HG02759 (cell line): ENCODE measurements around the gene TSPAN15.
"Not testable (repeated sequence)": the region's sequence is repeated elsewhere in the genome, so short reads cannot be mapped to it uniquely, and the experiment has no call there.

Experiments
- ATAC-seq: cut with Tn5 transposase; IDR thresholded peaks from one replicate; pipeline ENCODE4 v1.9.1; 2021; ENCODE audit warnings: mild to moderate bottlenecking, moderate library complexity; ENCODE audit not compliant: unreplicated experiment

The TSPAN15 gene

DNA sequence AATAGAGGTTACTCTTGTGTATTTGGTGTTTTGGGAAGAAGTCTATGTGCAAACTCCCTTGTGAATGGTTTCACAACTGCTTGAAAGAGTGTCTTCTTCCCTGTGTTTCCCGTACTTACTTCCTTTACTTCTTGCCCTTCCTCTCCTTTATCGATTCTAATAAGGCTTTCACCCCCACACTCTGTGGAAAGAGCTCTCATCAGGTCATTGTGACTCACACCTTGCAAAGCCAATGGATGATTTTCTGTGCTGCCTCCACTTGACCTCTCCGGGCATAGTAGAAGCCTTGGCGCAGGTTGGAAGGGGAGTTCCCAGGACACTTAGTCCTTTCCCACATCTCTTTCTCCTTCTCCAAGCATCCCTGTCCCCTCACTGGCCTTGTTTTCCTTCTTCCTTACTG lies 6.2 kb upstream of the TSPAN15 start:
- no peak for ATAC-seq

DNA sequence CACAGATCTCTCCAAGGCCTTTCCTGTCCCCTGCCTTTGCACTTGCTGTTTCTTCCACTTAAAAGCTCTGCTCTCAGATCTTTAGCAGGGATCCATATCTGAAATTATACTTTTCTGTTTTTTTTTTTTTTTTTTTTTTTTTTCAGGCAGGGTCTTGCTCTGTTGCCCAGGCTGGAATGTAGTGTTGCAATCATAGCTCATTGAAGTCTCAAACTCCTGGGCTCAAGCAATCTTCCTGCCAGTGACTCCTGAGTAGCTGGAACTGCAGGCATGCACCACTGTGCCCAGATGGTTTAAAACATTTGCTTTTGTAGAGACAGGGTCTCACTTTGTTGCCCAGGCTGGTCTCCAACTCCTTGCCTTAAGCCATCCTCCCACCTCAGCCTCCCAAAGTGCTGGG lies 5.0 kb upstream of the TSPAN15 start:
- ATAC-seq: no peak

DNA sequence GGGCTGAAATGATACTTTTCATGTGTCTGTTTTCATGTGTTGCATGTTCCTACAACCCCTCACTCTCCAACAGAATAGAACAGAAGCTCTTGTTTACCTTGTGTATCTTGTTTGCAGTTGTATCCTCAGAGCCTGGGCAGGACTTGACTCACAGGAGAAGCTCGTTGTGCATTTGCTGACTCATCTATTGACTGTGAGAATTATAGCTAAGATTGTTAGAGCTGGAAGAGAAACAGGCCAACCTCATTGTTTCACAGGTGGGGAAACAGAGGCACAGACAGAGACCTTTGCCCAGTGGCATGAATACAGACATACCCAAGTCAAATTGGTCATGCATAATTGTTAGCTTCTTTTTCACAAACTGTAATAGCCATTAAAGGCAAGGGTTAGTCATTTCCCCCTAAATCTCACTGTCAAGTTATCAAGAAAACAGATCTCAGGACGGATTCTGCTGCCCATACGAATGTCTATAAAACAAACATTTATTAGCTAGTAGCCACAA lies 4.6 kb upstream of the TSPAN15 start:
- ATAC-seq: no peak

DNA sequence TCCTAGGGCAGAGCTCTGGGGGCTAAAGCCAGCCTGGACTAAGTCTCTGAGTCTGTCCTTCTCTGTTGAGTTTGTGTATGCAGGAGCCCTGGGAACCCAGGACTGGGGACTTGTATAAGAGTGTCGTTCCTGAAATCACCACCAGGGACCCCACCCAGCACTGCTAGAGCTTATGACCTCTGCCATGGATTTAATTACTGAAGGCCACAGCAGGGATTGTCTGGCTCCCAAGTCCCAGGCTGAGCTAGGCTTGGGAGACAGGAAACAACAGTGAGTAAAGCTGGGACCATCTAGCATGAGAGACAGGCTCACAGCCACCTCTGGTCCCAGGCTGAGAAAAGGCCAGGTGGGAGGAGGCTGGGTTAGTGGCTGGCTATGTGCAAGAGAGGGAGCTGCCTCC lies 1.4 kb upstream of the TSPAN15 start:
- peak; percentile 46 for ATAC-seq

DNA sequence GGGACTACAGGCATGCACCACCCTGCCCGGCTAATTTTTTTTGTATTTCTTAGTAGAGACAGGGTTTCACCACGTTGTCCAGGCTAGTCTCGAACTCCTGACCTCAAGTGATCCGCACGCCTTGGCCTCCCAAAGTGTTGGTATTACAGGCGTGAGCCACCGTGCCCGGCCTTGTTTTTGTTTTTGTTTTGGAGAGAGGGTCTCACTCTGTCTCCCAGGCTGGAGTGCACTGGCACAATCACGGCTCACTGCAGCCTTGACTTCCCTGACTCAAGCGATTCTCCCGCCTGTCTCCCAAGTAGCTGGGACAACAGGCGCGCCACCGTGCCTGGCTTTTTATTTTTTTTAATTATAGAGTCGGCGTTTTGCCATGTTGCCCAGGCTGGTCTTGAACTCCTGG lies 870 bp upstream of the TSPAN15 start:
- ATAC-seq: not testable (repeated sequence)

DNA sequence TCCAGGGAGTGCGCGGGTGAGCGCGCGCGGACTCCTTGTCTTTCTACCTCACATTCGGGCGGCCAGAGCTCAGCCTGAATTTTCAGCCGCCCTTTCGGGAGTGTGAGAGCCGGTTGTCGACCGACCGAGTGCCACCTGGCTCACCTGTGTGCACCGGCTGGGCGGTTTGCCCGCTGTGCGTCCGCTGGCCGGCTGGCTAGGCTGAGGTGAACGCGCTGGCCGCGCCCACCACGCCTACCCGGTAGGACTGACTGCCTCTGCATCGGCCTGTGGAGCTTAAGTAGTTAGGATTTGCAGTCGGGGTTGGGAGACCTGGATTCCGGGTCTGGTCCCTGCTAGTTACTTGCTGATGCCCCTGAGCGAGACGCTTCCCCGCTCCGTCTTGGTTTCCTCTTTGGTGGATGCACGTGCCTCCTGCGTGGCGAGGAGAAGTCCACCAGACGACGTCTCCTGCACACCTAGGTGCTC lies 553 bp downstream of the TSPAN15 start:
- ATAC-seq: no peak

DNA sequence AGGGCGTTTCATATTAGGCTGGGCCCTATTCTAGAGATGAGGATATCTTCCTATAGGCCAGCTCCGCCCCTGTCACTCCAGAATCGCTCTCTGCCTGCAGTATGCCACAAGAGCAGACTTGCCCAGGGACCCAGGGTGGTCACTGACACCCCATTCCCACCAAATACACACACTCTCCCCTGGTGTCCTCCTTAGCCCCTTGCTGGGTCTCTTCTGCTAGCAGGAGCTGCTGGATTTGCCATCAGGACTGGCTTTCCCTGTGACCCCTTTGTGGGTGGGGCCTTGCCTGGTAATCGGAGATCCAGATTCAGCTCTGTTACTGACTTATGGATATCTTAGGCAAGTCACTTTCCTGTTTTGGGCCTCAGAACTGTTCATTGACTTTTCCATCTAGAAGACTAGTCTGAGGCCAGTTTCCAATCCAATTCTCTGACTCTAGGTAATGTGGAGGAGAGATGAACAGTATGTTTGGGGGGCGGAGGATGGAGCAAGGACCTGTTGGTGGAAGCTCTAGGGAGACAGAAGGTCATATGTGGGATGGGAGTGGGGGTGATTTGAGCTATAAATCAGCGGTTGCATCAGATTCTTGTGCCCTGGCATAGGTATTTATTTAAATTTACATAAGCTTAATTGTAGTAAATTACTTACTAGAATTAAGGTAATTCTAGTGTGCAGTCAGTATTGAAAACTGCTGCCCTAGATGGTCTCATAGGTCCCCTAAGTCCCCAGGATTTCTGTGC lies 1.6 kb downstream of the TSPAN15 start:
- no peak for ATAC-seq

DNA sequence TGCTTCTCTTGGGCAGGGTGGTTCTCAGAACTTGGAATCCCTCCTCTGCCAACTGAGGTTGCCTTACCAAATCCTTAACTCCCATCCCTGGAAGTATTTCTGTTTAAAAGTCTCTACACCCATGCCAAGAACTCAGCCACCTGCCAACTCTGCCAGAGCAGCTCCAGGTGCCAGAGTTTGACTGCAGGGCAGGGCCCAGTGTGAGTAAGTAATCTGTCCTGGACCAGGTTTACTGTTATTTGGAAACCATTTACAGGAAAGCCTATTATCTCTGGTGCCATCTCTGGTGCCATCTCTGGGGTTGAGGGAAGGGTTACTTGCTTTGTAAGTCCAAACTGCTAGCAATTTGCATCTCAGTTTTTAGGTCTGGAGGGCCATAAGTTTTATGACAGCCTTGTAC lies 2.5 kb downstream of the TSPAN15 start:
- no peak for ATAC-seq

DNA sequence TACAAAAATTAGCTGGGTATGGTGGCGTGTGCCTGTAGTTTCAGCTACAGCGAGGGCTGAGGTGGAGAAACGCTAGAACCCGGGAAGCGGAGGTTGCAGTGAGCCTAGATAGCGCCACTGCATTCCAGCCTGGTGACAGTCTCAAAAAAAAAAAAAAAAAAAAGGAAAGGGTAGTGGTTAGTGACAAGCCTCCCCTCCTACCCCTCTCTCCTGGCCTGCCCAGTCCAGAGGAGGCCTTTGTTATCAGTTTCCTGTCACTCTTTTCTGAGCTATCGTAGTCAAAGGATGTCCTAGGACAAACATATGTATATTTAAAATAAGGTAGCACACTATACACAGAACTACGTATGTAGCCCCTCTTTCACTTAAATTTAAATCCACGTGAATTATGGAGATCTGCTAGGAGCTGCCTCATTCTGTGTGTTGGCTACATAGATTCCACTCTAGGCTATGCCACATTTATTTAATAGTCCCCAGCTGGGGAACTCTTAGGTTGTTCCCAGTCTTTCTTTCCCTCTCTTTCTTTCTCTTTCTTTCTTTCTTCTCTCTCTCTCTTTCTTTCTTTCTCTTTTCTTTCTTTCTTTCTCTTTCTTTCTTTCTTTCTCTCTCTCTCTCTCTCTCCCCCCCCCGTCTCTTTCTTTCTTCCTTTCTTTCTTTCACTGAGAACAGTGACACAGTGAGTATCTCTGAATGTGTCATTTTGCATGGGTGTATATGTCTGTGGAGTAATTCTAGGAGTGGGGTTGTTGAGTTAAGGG lies 3.9 kb downstream of the TSPAN15 start:
- ATAC-seq: no peak

DNA sequence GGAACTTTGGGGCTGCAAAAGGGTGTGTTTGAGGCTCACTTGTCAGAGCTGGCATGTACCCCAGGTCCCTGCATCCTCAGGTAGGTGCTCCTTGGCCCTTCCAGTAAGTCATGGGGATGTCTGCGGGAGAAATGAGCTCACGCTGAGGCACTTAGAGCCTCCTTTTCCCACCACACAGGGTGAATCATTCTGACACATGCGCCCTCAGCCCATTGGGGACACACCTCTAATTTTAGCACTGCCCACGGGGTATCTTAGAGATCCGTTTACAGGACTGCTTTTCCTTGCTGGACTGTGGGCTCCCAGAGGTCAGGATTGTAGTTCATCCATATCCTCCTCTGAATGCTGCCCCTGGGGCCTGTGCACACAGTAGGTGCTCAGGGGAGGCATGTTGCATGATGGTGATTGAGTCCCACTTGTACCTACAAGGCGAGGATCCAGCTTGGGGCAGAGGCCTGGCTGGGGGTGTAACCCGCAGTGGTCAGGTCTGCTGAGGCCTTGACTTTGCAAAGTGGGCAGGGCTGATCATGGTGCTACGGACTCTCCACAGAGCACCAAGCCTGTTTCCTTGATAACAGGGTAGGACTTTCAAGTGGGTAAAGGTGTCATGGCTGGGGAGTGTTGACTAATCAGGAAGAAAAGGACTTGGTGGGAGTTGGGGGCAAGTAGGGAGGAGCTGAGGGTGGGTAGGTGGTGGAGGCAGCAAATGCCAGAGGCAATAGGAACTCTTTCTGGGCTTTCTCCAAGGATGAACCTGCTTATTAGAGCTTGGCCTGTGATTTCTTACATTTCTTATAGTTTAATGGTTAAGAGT lies 5.8 kb downstream of the TSPAN15 start:
- no peak for ATAC-seq

DNA sequence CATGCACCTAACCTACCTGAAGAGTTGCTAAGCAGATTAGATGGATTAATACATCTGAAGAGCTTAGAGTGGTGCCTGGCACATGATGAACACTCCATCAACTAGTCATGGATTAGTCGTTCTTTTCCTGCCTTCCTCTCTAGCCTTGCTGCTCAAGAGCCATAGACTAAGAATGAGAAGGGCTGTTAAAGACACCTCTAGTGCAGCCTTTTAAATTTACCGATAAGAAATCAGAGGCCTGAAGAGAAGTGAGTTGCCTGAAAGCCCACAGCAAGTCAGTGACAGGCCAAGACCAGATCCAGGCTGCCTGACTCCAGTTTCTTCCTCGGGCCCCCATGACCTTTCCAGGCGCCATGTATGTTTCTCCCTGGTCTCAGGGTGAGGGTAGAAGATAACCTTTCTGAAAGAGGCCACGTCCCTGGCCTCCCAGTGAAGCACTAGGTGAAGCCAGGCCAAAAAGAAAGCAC lies 6.5 kb downstream of the TSPAN15 start:
- ATAC-seq: no peak

DNA sequence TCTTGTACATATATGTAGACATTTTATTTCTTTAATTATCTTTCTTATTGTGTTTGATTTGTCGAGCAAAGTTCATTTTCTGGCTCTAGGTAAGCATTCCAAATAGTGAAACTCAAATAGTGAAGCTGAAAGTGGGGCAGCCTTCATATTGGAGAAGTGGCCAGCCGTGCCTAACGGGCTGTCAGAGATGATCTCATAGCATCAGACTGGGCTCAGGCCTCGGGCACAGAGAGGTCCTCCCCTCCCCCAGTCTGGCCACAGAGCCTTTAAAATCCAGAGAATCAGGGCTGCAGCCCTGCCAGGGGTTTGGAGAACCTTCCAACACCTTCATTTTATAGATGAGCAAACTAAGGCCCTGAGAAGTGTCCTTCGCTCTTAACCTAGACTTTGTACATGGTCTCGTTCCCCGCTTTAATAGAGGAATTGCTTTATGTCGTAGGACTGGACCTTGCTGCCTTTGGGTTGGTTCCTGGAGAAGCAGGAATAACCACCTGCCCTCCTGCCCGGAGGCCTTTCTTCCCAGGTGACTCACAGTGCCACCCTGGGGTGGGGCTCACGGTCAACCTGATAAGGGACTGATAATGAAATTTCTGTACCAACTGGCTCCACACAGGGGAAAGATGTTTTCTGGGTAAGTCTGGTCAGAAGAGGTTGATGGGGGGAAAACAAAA lies 7.3 kb downstream of the TSPAN15 start:
- ATAC-seq: no peak

DNA sequence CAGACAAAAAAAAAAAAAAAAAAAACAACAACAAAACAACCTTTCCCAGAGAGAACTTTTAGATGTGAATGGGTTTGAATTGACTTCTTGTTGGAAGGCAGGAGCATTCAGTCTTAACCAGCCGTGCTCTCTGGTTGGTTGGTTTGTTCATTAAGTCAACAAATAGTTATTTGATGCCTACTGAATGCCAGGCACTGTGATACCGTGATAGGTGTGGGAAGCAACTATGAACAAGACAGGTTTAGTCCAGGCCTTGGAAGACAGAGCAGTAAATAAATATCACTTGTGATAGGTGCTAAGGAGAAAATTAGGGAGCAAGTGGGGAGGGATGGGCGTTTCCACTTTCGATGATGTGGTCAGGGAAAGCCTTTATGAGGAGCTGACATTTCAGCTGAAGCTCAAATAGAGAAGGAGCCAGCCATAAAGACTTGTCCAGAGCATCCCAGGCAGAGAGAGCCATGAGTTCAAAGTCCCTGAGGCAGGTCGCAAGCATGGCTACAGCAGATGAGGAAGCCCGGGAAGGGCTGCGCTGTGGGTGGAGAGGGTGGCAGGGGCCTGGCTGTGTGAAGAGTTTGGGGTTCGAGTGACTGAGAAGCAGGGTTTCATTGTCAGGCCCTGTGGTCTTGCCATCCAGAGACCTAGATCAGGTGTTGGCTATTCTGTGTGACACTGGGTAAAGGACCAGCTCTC lies 8.0 kb downstream of the TSPAN15 start:
- ATAC-seq: no peak

DNA sequence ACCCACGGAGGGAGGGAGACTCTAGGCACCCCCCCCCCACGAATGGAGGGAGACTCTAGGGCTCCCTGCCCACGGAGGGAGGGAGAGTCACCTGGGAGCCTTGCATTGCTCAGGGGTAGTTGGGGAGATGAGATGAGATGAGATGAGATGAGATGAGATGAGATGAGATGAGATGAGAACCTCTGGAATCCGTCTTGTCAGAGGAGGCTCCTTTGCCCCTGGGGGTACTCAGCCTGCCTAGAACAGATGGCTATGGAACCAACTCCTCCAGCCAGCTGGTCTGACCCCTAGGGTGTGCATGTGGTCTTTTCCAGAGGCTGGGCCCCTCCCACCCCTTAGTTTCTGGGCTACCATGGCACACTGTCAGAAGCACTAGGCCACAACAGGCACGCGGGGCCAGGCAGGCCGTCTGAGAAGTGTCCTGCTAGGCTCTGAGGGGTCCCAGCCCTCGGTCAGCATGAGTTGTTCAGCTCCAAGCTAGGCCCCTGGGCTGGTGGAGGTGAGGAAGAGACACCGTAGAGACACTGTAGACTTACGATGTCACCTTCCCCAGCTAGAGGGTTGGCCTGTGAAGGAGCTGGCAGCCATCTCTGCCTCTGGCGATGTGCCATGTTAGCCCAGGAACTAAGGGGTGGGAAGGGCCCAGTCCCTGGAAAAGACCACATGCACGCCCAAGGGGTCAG lies 8.8 kb downstream of the TSPAN15 start:
- no peak for ATAC-seq

DNA sequence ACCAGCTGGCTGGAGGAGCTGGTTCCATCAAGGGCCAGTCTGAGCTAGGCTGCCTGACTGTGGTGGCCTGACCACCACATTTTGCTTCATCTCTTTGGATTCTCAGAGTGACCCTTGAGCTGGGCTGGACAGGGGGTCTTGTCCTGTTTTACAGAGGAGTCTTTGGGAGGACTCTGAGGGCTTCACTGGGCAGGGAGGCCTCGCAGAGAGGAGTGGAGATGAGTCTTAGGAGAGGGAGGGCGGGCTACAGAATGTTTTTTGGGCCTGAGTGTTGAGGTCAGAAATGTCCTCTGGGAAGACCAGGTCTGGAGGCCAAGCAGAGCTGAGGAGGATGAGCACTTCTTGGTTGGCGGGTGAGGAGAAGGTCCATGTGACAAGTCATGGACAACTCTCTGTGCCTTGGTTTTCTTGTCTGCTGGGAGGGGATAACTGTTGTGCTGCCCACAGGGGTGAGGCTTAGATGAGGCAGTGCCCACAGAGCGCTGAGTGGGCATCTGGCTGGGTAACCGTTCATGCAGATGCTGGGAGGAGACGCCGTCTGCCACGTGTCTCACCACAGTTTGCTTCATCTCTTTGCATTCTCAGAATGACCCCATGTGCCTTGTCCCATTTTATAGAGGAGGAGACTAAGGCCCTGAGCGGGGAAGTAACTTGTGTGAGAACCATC lies 9.4 kb downstream of the TSPAN15 start:
- no peak for ATAC-seq

DNA sequence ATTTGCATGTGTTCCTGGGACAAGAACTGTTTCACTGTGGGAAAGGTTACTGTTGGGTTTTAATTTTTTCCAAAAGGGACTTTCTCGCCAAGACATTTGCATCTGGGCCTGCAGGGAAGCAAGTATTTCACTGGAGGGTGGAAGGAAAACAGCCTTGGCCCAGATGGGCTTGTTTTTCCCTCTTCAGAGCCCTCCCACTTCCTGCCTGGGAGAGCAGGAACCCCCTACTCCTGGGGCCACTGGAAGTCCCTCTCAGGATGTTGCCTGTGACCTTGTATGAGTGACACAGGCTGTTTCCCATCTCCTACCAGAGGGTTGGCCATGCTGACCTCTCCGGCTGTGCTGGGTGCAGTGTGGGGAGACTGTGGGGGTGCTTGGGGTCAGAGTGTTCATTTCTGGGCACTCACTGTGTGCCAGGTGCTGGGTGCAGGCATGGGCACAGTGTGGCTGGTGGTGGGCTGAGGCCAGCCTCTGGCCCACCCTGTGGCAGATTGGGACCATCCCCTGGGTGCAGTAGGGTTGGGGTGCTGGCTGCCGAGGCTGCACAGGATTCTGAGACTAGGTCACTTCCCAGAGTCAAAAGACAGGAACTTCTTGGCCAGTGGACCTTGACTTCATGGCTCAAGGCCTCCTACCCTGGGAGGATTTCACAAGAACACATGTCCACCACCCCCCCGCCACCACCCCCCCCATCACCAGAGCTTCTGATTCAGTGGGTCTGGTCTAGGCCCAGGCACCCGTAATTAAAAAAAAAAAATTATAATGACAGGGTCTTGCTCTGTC lies 10.2 kb downstream of the TSPAN15 start:
- ATAC-seq: no peak

DNA sequence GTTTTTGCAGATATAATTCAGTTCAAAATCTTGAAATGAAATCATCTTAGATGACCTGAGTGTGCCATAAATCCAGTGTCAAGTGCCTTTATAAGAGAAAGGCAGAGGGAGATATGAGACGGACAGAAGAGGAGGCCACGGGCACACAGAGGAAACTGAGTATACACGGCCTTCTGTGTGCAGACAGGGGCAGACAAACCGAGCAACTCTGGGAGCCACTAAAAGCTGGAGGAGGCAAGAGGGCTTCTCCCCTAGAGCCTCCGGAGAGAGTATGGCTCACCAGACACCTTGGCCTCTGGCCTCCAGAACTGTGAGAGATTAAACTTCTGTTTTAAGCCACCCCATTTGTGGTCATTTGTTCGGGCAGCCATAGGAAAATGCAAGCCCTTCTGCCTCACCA lies 12.6 kb downstream of the TSPAN15 start:
- no peak for ATAC-seq

DNA sequence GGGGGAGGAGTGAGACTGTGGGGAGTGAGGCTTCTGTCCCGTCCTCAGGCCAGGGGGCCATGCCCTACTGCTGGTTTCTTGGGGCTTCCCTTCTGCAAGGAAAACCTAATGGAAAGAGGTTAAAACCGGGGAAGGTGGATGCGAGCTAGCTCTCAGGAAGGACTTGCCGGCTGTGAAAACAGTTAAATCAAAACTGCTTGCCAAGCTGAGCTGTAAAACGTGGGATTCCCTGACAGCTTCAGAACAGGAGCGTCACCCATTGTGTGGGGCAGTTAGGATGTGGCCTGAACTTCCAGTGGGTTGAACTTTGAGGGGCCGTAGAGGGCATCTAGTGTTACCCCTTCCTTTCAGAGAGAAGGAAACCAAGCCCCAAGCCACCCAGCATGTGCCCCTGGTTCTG lies 13.1 kb downstream of the TSPAN15 start:
- no peak for ATAC-seq
